Spinal cord (tissue), 10 donors: Measurements from ENCODE around the gene B4GALT1. TPM values are rescaled to one million over a fixed set of nuclear protein-coding genes. Genes with fewer than 3 reads are reported as not detected.

Experiments
- DNase-seq, 6 donors: peaks; one replicate each; pipeline versions ENCODE4 v3.0.0 to v3.0.0-alpha.2; 2013 to 2015; ENCODE audit warnings: low spot score in 6 of 6, low read depth in 4 of 6
- H3K27ac ChIP-seq: one replicate; pipeline ENCODE4 v1.5.1; 2013; ENCODE audit warnings: low read depth, low read length, control low read depth
- H3K27me3 ChIP-seq: one replicate; pipeline ENCODE4 v1.6.1; 2013; ENCODE audit warnings: low read length; ENCODE audit not compliant: control insufficient read depth, insufficient read depth
- H3K36me3 ChIP-seq: one replicate; pipeline ENCODE4 v1.6.1; 2013; ENCODE audit warnings: low read length; ENCODE audit not compliant: control insufficient read depth, insufficient read depth
- H3K4me1 ChIP-seq: one replicate; pipeline ENCODE4 v1.6.1; 2013; ENCODE audit warnings: low read length; ENCODE audit not compliant: control insufficient read depth, insufficient read depth
- H3K4me3 ChIP-seq: one replicate; pipeline ENCODE4 v1.5.1; 2013; ENCODE audit warnings: low read depth, low read length, control low read depth
- H3K9me3 ChIP-seq: one replicate; pipeline ENCODE4 v1.6.1; 2013; ENCODE audit warnings: low read length; ENCODE audit not compliant: control insufficient read depth, insufficient read depth
- WGBS: methylation state at CpG from one replicate; pipeline ENCODE4 v1.1.5; 2013; ENCODE audit warnings: missing lambda C conversion rate; ENCODE audit not compliant: insufficient coverage; 5-methylcytosine and 5-hydroxymethylcytosine counted together
- polyA plus RNA-seq, 2 donors: library from polyadenylated mRNA; unstranded; fragments of 120-200 nt; gene quantifications; one replicate each; pipeline ENCODE4 v1.2.1, GENCODE V29; 2013; ENCODE audit not compliant: insufficient read length in 2 of 2
- total RNA-seq, 2 donors: library from RNA; depleted of rRNA in 1 of 2; stranded (reverse); fragments of 120-200 nt in 1 of 2; fragments of >200 nt in 1 of 2; gene quantifications; one replicate each; pipeline versions ENCODE4 v1.2.3 to v1.2.4, GENCODE V29; 2013 to 2014
- donor health status: healthy.

Gene B4GALT1
- total and polyA plus RNA-seq, 4 donors: 9.5 to 13.3 (median 11.3) TPM

DNA sequence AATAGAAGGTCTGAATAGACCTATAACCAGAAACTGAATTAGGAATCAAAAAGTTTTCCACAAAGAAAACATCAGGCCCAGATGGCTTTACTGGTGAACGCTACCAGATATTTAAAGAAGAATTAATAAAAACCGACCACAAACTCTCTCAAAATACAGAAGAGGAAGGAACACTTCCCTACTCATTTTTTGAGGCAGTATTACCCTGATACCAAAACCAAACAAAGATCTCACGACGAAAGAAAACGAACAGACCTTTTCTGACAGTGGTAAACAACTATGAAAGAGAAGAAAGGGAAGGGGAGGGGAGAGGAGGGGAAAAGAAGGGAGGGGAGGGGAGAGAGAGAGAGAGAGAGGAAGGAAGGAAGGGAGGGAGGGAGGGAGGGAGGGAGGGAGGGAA is 13.5 kb downstream of the B4GALT1 start:
- Histone ChIP-seq H3K4me1 (peaks cover 3% of the 10 kb centered on the region), H3K4me3 (no peak overlapping the region), H3K9me3 (no peaks in the 10 kb centered on the region), H3K27me3 (no peaks in the 10 kb centered on the region), H3K27ac (no peak overlapping the region), H3K36me3 (no peaks in the 10 kb centered on the region)
- no peak for DNase-seq
- no CpG with 5 or more reads among the region's 5 CpGs for WGBS

DNA sequence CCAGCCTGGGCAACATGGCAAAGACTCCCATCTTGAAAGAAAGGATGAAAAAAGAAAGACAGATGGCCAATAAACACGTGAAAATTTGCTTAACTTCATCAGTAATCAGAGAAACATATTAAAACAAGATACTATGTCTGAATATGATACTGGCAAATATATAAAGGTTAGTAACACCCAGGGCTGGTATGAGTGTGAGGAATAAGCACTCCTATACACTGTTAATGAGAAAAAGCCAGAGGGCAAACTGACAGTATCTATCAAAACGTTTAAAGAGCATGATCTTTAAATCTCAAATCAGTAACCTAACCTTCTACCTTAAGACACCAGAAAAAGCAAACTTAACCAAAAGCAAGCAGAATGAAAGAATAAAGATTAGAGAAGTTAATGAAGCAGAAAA is 14.1 kb downstream of the B4GALT1 start:
- H3K27me3 ChIP-seq: no peaks in the 10 kb centered on the region
- H3K27ac ChIP-seq: no peak overlapping the region
- DNase-seq: no peak
- H3K9me3 ChIP-seq: no peaks in the 10 kb centered on the region
- H3K4me3 ChIP-seq: no peak overlapping the region
- no CpG with 5 or more reads among the region's 2 CpGs for WGBS
- H3K4me1 ChIP-seq: peaks cover 3% of the 10 kb centered on the region
- H3K36me3 ChIP-seq: no peaks in the 10 kb centered on the region

DNA sequence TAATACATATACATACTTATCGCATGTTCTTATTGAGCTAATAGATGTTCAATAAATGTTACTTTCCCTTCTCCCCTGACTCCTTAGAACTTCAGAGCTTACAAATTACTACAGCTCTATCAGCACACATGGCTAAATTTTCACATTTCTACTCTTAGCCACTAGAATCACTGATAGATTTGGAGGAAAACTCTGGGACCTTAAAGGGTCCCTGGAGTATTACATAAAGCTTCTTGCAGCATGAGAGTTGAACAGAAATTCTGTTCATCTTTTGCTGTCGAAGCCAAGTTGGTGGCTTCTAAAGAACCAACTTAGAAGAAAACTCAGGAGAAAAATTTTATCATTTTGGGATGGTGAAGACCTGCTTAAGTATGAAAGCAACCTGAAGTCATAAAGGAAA is 15.5 kb downstream of the B4GALT1 start:
- Histone ChIP-seq H3K27ac (no peak overlapping the region), H3K4me1 (peaks cover 3% of the 10 kb centered on the region), H3K4me3 (no peak overlapping the region), H3K36me3 (no peaks in the 10 kb centered on the region), H3K9me3 (no peaks in the 10 kb centered on the region), H3K27me3 (no peaks in the 10 kb centered on the region)
- WGBS: no CpG with 5 or more reads among the region's 2 CpGs
- DNase-seq: no peak

DNA sequence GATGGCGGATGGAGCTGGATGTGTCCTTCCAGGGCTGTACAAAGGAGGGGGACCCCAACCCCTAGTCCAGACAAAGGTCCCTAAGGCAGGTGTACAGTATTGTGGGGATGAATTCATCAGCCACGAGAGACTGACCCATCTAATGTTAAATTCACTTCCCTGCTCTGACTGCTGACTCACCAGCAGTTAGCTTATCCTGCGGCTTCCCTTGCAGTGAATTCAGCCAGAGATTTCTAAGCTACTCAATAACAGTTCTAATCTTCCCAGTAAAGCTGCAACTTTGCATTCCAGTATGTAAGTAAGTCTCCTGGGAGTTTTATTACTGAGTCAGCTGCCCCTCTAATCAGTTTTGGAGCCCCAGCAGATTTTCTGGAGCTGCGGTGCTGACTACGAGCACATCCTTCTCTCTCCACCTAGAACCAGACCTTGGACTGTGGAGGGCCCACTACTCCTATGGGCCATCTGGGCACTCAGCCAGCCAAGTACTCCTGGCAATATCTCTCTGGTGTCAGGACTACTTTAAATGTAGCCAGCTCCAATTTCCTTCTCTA is 16.1 kb downstream of the B4GALT1 start:
- 65% methylated on average over 3 of the region's 5 CpGs for WGBS
- no peaks in the 10 kb centered on the region for H3K9me3 ChIP-seq
- DNase-seq: peak in 1 of 6 donors; percentile 47
- H3K27ac ChIP-seq: peak overlapping the region; percentile 33
- peaks cover 3% of the 10 kb centered on the region for H3K4me1 ChIP-seq
- H3K27me3 ChIP-seq: no peaks in the 10 kb centered on the region
- no peaks in the 10 kb centered on the region for H3K36me3 ChIP-seq
- H3K4me3 ChIP-seq: no peak overlapping the region

DNA sequence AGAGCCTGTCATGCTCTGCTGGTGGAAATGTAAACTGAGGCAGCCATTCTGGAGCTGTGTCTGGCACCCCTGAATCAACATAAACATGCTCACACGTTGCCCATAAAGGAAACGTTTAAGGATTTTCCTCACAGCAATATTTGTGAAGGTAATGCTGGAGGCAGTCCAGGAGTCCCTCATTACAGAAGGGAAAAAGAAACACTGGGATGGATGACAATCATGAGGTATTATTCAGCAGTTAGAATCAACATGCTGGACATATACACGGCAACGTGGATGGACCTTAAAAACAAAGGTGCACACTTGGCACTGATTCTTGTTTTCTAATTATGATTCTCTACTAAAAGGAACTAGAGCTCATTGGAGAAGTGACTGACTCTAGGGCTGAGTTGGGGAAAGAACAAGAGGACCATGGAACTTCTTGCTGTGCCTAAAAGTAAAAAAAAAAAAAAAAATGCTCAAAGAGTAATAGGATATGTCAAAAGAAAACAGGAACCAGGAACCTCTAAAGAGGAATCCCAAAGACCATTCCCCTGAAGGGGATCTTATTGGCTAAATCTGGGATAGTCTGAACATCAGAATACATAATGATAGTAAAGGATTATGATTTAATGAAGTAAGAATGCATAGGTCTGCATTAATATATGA is 18.6 kb downstream of the B4GALT1 start:
- WGBS: no CpG with 5 or more reads among the region's 4 CpGs
- no peaks in the 10 kb centered on the region for H3K36me3 ChIP-seq
- H3K4me1 ChIP-seq: peaks cover 3% of the 10 kb centered on the region
- no peak overlapping the region for H3K4me3 ChIP-seq
- no peaks in the 10 kb centered on the region for H3K27me3 ChIP-seq
- no peak overlapping the region for H3K27ac ChIP-seq
- DNase-seq: no peak
- no peaks in the 10 kb centered on the region for H3K9me3 ChIP-seq

DNA sequence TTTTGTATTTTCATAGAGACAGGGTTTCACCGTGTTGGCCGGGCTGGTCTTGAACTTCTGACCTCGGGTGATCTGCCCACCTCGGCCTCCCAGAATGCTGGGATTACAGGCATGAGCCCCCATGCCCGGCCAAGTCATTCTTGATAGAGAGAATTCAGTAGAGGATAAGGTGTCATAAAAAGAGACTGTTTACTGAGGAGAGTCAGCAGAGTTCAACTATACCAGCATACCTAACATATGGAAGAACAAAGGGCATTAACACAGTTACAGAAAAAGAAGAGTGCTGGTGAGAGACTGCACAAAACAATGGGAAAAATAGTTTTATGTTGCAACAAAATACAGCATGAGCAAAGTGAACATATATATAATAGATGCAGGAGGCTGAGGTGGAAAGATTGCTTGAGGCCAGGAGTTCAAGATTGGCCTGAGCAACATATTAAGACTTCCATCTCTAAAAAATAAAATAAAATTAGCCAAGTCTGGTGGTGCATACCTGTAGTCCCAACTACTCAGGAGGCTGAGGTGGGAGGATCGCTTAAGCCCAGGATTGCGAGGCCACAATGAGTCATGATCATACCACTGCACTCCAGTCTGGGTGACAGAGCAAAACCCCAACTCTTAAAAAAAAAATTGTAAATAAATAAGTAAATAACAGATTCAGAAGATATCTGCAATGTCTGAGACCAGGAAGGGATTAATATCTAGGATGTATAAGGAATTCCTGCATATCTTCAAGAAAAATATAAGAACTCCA is 19.5 kb downstream of the B4GALT1 start:
- Histone ChIP-seq H3K27me3 (no peaks in the 10 kb centered on the region), H3K4me3 (no peak overlapping the region), H3K4me1 (peaks cover 3% of the 10 kb centered on the region), H3K36me3 (no peaks in the 10 kb centered on the region), H3K27ac (no peak overlapping the region), H3K9me3 (no peaks in the 10 kb centered on the region)
- 80% methylated on average over 5 of the region's 7 CpGs for WGBS
- DNase-seq: no peak

DNA sequence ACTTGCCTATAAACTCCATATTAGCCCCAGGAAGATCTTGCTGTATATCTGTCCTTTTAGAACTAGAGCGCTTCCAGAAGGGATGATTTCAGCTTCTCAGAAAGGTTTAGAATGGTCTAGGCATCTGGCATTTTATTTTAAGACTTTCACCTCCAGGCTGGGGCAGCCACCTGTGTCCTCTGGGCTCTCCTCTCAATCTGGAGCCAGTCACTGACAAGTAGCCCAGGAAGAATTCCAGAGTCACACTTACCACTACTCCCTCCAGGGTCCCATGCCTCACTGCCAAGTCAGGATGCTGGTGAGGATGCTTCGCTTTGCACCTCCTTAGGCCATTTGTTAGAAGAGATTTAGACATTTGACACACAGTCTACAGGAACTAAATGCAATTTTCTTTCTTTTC is 20.8 kb downstream of the B4GALT1 start:
- no peak overlapping the region for H3K4me3 ChIP-seq
- no peaks in the 10 kb centered on the region for H3K27me3 ChIP-seq
- no peak for DNase-seq
- H3K36me3 ChIP-seq: no peaks in the 10 kb centered on the region
- no peaks in the 10 kb centered on the region for H3K9me3 ChIP-seq
- no peak overlapping the region for H3K27ac ChIP-seq
- peaks cover 2% of the 10 kb centered on the region for H3K4me1 ChIP-seq
- WGBS: no CpG with 5 or more reads among the region's 2 CpGs

DNA sequence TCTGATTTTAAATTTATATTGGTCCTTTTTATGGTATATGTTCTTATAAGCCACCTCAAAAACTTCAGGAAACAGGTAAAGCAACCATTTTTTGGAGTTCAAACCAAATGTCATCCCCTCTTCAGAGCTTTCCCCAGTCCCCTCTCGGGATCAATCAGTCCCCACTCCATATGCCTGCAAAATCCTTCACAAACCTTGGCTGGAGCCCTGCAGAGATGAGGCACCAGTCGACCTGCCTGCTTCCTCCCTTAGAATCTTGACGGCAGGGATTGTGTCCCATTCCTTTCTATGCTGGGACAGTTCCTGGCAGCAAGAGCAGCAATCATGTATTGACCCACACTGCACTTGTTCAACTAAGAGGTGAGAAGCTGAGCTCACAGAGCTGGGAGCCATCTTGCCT is 22.6 kb downstream of the B4GALT1 start:
- H3K4me1 ChIP-seq: peaks cover 10% of the 10 kb centered on the region
- no peak overlapping the region for H3K27ac ChIP-seq
- no peak overlapping the region for H3K4me3 ChIP-seq
- no peaks in the 10 kb centered on the region for H3K36me3 ChIP-seq
- no peaks in the 10 kb centered on the region for H3K9me3 ChIP-seq
- no peaks in the 10 kb centered on the region for H3K27me3 ChIP-seq
- 47% methylated on average over 3 of the region's 3 CpGs for WGBS
- DNase-seq: no peak

DNA sequence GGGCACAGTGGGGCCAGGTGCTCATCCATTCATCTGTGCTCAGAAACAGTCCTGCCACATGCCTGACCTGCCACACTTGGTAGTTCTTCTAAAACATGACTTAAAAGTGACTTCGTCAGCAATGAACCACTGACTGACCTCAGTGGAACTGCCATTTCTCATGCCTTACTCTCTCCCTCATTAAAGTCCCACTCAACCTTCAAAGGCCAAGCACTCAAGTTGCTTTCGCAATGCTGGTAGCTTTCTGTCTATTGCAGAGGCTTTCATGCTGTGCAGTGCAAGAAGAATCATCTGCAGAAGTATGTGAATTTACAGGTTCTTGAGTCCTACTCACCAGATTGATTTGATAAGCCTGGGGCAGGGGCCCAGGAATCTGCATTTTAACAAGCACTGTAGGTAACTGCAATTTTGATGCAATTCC is 23.9 kb downstream of the B4GALT1 start:
- Histone ChIP-seq H3K9me3 (no peaks in the 10 kb centered on the region), H3K4me1 (peaks cover 13% of the 10 kb centered on the region), H3K36me3 (no peaks in the 10 kb centered on the region), H3K4me3 (no peak overlapping the region), H3K27me3 (no peaks in the 10 kb centered on the region), H3K27ac (no peak overlapping the region)
- DNase-seq: no peak
- WGBS: 100% methylated on average over 1 of the region's 2 CpGs

DNA sequence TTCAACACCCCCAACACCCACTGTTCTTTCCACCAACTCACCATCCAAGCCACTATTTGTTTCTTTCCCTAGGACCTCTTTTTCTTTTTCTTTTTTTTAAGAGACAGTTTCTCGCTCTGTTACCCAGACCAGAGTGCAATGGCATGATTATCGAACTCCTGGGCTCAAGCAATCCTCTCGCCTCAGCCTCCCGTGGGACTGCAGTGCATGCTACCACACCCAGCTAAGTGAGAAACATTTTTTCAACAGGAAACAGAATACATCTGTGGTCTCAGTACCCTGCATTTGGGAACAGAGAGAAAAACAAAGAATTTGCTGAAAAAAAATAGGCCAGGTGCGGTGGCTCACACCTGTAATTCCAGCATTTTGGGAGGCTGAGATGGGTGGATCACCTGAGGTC is 24.6 kb downstream of the B4GALT1 start:
- H3K27me3 ChIP-seq: no peaks in the 10 kb centered on the region
- peaks cover 13% of the 10 kb centered on the region for H3K4me1 ChIP-seq
- H3K9me3 ChIP-seq: no peaks in the 10 kb centered on the region
- H3K4me3 ChIP-seq: no peak overlapping the region
- no peaks in the 10 kb centered on the region for H3K36me3 ChIP-seq
- no peak for DNase-seq
- WGBS: 99% methylated on average over 5 of the region's 5 CpGs
- no peak overlapping the region for H3K27ac ChIP-seq
